Adrenal gland (tissue), 12 donors: ENCODE measurements around the gene ENO4. TPM values are rescaled to one million over a fixed set of nuclear protein-coding genes. Genes with fewer than 3 reads are reported as not detected.

Experiments used
- DNase-seq, 7 donors: peaks; one replicate each; pipeline ENCODE4 v3.0.0-alpha.2; 2019 to 2020
- H3K27ac ChIP-seq, 5 donors: fragments of 200-600 bp; sonication (generic) in 4 of 5; 1 replicate in 3 of 5; 2 replicates in 2 of 5; pipeline versions ENCODE4 v1.5.1 to v1.8.0; 2016 to 2020; ENCODE audit warnings: mild to moderate bottlenecking in 1 of 5
- H3K27me3 ChIP-seq: fragments of 200-600 bp; 2 replicates; pipeline ENCODE4 v1.8.0; 2021
- H3K36me3 ChIP-seq, 2 donors: fragments of 200-600 bp; replicated peaks in 1 of 2; 1 replicate in 1 of 2; 2 replicates in 1 of 2; pipeline versions ENCODE4 v1.5.1 to v1.8.0; 2018 to 2022
- H3K4me1 ChIP-seq, 2 donors: fragments of 200-600 bp; replicated peaks in 1 of 2; 1 replicate in 1 of 2; 2 replicates in 1 of 2; pipeline versions ENCODE4 v1.5.1 to v1.8.0; 2018 to 2021
- H3K4me3 ChIP-seq, 4 donors: fragments of 200-600 bp; sonication (generic) in 3 of 4; one replicate each; pipeline ENCODE4 v1.5.1; 2016 to 2018
- H3K9me3 ChIP-seq, 3 donors: fragments of 200-600 bp; sonication (generic) in 1 of 3; replicated peaks in 1 of 3; 1 replicate in 2 of 3; 2 replicates in 1 of 3; pipeline versions ENCODE4 v1.5.1 to v1.8.0; 2016 to 2021
- POLR2A ChIP-seq, 2 donors: fragments of 450-650 bp; IDR thresholded peaks; one replicate each; pipeline ENCODE4 v1.6.1; 2017; ENCODE audit warnings: antibody characterized with exemption in 2 of 2, mild to moderate bottlenecking in 2 of 2, moderate library complexity in 1 of 2
- WGBS, 4 donors: extraction: QIAGEN DNeasy Blood & Tissue Kit in 2 of 4; methylation state at CpG; one replicate each; pipeline versions ENCODE4 v1.1.5 to v1.1.7; 2013 to 2017; 5-methylcytosine and 5-hydroxymethylcytosine counted together
- intact Hi-C, 2 donors: fragments of 100-400 bp; cut with DNase I; formaldehyde crosslinking; loops; one replicate each; pipeline versions ENCODE4 v1.14.1 to v1.15.0; 2022 to 2023
- polyA plus RNA-seq, 3 donors: library from polyadenylated mRNA; stranded (reverse); fragments of 200-250 nt in 2 of 3; fragments of 350-450 nt in 1 of 3; fragmentation: Illumina TruSeq in 1 of 3; extraction: RNeasy Lipid Tissue Mini Kit (QIAGEN cat#74804) in 1 of 3; gene quantifications; one replicate each; pipeline ENCODE4 v1.2.3, GENCODE V29; 2013 to 2014
- total RNA-seq, 9 donors: library from RNA; depleted of rRNA in 4 of 9; stranded (reverse); fragments of >200 nt in 4 of 9; fragments of 120-200 nt in 1 of 9; fragmentation: NEBNext Ultra II Directional in 1 of 9; extraction: Animal tissue kit (Norgen Biotek cat#: 25700) in 1 of 9; gene quantifications; one replicate each; pipeline versions ENCODE4 v1.1.0 to v1.2.4, GENCODE V29; 2013 to 2023
- TF ChIP-seq, protein P1 (sequence below), 6 experiments: fragments of 450-650 bp in 4 of 6; fragments of 200-600 bp in 2 of 6; sonication (generic) in 1 of 6; IDR thresholded peaks; 1 replicate in 5 of 6; 2 replicates in 1 of 6; pipeline versions ENCODE4 v1.5.1 to v1.8.0; 2016 to 2021; ENCODE audit warnings: antibody characterized with exemption in 6 of 6, mild to moderate bottlenecking in 2 of 6, moderate library complexity in 1 of 6
- donor health status: healthy with polysubstance abuse.
- donor health status: Bipolar disorder and iron deficiency.
- donor health status: DM: yes; HTN: yes; CAD: no.
- donor health status: DM: no; HTN: no; CAD: no.
- donor health status: DM: no; HTN: no; CAD: no.
- donor health status: DM: yes; HTN: yes; CAD: no.

Gene ENO4
- total and polyA plus RNA-seq, 12 donors, result 0.11 to 6.8 (median 0.42) TPM; not detected in 1

DNA sequence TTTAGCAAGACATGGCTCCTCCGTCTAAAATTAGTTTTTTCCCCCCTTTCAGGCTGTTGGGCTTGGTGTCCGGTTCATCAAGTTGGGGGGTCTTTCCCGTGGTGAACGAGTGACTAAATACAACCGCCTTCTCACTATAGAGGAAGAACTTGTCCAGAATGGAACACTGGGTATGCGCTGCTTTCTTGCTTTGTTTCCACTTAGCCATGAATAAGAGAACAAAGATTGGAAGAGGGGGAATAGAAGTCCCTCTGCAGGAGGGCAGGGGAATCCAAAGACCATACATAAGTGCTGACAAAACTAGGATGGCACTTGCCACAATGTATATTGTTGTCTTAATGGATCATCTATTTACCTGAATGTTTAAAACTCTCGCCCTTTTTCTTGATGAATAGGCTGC lies 30.5 kb downstream of the ENO4 start:
- TF ChIP-seq, protein P1, sequence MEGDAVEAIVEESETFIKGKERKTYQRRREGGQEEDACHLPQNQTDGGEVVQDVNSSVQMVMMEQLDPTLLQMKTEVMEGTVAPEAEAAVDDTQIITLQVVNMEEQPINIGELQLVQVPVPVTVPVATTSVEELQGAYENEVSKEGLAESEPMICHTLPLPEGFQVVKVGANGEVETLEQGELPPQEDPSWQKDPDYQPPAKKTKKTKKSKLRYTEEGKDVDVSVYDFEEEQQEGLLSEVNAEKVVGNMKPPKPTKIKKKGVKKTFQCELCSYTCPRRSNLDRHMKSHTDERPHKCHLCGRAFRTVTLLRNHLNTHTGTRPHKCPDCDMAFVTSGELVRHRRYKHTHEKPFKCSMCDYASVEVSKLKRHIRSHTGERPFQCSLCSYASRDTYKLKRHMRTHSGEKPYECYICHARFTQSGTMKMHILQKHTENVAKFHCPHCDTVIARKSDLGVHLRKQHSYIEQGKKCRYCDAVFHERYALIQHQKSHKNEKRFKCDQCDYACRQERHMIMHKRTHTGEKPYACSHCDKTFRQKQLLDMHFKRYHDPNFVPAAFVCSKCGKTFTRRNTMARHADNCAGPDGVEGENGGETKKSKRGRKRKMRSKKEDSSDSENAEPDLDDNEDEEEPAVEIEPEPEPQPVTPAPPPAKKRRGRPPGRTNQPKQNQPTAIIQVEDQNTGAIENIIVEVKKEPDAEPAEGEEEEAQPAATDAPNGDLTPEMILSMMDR (IDR thresholded peaks at IDR 0.05), result no peak
- TF ChIP-seq POLR2A (IDR thresholded peaks at IDR 0.05), result no peak
- H3K27me3 ChIP-seq, result no peaks in the 10 kb centered on the region
- H3K4me3 ChIP-seq, result no peak overlapping the region
- intact Hi-C loops, result no loop called here
- H3K36me3 ChIP-seq, result no peaks in the 10 kb centered on the region
- 76 to 83% (median 79%) methylated on average over 7 of the region's 7 CpGs for WGBS, 4 donors
- no peak overlapping the region for H3K27ac ChIP-seq
- no peak for DNase-seq
- no peaks in the 10 kb centered on the region for H3K9me3 ChIP-seq
- H3K4me1 ChIP-seq, result no peaks in the 10 kb centered on the region

DNA sequence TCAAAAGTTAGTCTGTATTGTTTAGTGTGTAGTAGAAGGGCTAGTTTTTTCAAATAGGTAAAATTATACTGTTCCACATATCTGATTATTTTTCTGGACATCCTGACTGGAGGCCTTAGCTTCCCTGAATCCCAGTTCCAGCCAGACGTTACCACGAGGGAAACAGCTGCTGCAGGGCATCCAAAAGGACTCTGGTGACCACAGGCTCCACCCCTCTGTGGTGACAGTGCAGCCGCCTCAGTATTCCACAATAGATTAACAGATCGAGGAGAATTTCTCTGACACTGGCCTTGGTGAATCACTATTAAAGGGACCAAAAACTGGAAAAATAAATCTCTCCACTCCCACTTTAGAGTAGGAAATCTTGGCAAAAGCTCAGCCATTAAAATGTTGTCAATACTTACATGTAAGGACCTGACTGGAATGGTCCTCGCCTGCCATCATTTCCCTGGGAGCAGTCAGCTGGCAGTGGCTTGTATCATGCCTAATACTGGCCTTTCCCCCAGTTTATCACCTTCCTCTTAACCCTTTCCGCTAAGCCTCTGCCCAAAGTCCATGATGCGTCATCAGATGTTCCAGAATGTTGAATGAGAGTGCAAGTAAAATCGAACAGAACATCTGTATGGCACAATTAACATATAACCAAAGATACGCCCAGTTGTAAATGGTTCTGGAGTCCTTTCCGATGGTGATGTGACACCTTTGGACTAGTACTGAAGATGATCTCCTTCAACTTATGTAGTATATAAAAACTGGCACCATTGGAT lies 31.6 kb downstream of the ENO4 start:
- WGBS, 4 donors, result 74 to 81% (median 76%) methylated on average over 10 of the region's 10 CpGs
- no peak overlapping the region for H3K4me3 ChIP-seq
- no peak for DNase-seq
- intact Hi-C loops, result no loop called here
- no peaks in the 10 kb centered on the region for H3K27me3 ChIP-seq
- no peak overlapping the region for H3K27ac ChIP-seq
- H3K4me1 ChIP-seq, result no peaks in the 10 kb centered on the region
- TF ChIP-seq, protein P1 (IDR thresholded peaks at IDR 0.05), result no peak
- no peak for TF ChIP-seq POLR2A (IDR thresholded peaks at IDR 0.05)
- H3K9me3 ChIP-seq, result no peaks in the 10 kb centered on the region
- no peaks in the 10 kb centered on the region for H3K36me3 ChIP-seq

DNA sequence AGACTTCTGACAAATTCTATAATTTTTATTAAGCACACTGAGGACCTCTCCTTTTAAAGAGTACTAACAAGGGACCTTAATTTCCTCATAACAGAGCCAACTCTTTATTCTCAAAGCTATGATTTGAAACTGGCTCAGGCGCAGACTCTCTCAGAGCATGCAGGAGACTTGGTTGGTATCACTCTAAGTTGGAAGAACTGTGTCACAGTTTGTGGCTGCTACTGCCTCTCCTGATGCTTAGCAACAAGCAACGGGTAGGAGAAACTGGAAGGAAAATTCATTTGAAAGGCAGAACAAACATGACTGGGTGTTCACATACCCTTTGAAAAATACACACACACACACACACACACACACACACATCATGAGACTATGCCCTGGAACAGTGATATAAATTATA lies 33.3 kb downstream of the ENO4 start:
- no peak for DNase-seq
- no peaks in the 10 kb centered on the region for H3K4me1 ChIP-seq
- no peaks in the 10 kb centered on the region for H3K36me3 ChIP-seq
- WGBS, 4 donors, result 79 to 91% (median 87%) methylated on average over 2 of the region's 2 CpGs
- H3K27ac ChIP-seq, result no peak overlapping the region
- H3K4me3 ChIP-seq, result no peak overlapping the region
- H3K9me3 ChIP-seq, result no peaks in the 10 kb centered on the region
- H3K27me3 ChIP-seq, result no peaks in the 10 kb centered on the region
- intact Hi-C loops, result no loop called here
- TF ChIP-seq, protein P1 (IDR thresholded peaks at IDR 0.05), result no peak
- no peak for TF ChIP-seq POLR2A (IDR thresholded peaks at IDR 0.05)

GRCh38 chr10:116886772-116887171 lies 37.5 kb downstream of the ENO4 start:
- Histone ChIP-seq H3K36me3 (no peaks in the 10 kb centered on the region), H3K4me1 (peaks cover 7 to 8% of the 10 kb centered on the region in 2 donors), H3K4me3 (no peak overlapping the region), H3K9me3 (no peaks in the 10 kb centered on the region), H3K27ac (no peak overlapping the region), H3K27me3 (no peaks in the 10 kb centered on the region)
- intact Hi-C loops, result no loop called here
- DNase-seq, result no peak
- WGBS, 4 donors, result 90 to 93% (median 91%) methylated on average over 4 of the region's 4 CpGs
- TF ChIP-seq, protein P1 (IDR thresholded peaks at IDR 0.05), result no peak
- no peak for TF ChIP-seq POLR2A (IDR thresholded peaks at IDR 0.05)
